NCI-H748 (cell line): ENCODE data around the gene RPAP2.
"Not testable (repeated sequence)": the region's sequence is repeated elsewhere in the genome, so short reads cannot be mapped to it uniquely, and the experiment has no call there.

Experiments used
- DNase-seq: peaks from one replicate; lab custom pipeline; 2025; ENCODE audit not compliant: unreplicated experiment; lab: John Stamatoyannopoulos, UW

RPAP2 gene

DNA sequence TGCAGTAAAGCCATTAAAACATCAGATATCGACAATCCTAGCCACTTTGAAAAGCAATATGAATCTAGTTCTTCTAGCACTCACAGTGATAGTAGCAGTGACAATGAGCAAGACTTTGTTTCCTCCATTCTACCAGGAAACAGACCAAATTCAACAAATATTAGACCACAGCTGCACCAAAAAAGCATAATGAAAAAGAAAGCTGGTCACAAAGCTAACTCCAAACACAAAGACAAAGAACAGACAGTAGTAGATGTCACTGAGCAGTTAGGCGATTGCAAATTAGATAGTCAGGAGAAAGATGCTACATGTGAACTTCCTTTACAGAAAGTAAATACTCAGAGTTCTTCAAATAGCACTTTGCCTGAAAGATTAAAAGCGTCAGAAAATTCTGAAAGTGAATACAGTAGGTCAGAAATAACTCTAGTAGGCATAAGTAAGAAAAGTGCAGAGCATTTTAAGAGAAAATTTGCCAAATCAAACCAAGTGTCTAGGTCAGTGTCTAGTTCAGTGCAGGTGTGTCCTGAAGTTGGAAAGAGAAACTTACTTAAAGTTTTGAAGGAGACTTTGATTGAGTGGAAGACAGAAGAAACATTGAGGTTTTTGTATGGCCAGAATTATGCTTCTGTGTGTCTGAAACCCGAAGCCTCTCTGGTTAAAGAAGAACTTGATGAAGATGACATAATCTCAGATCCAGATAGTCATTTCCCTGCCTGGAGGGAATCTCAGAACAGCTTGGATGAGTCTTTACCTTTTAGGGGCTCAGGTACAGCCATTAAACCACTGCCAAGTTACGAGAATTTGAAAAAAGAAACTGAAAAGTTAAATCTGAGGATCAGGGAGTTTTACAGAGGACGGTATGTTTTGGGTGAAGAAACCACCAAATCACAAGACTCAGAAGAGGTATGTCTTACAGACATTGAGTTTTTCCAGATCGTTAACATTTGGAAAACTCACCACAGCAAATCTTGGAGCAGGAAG is 24.9 kb downstream of the RPAP2 start:
- no peak for DNase-seq

DNA sequence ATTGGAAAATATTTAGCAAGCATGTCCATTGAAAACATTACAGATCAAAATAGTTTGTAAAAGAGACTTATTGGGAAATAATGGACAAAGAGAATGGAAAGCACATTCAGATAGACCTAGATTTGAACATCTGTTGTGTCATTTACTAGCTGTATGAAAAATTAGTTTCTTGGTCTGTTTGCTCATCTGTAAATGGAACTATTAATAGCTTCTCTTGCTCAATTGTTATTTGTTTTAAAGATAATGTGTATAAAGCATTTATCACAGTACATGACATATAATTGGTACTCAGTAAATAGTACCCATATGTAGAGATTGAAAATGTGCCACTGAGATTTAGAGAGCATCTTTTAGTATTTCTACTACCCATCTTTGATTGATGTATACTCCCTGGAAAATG is 25.9 kb downstream of the RPAP2 start:
- DNase-seq = no peak

DNA sequence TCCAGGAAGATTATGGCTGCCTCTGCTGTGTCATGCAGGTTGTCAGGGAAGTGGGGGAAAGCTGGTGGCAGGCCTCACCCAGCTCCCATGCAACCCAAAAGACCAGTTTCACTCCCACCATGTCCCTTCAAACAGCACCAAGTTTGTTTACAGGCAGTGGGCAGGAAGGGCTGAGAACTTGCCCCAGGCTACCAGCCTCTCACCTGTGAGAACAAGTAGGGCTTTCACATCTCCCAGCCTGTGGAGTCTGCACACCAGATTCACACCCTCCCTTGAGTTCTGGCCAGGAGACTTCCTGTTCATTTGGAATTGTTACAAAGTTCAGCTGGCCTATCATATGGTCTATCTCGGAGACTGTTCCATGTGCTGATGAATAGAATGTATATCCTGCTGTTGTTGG is 27.8 kb downstream of the RPAP2 start:
- DNase-seq = no peak

DNA sequence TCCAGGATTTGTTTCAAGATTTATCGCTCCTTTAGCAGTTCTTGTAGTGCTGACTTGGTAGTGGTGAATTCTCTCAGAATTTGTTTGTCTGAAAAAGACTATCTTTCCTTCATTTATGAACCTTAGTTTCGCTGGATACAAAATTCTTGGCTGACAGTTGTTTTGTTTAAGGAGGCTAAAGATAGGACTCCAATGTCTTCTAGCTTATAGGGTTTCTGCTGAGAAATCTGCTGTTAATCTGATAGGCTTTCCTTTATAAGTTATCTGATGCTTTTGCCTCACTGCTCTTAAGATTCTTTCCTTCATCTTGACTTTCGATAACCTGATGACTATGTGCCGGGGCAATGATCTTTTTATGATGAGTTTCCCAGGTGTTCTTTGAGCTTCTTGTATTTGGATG is 28.9 kb downstream of the RPAP2 start:
- no peak for DNase-seq

DNA sequence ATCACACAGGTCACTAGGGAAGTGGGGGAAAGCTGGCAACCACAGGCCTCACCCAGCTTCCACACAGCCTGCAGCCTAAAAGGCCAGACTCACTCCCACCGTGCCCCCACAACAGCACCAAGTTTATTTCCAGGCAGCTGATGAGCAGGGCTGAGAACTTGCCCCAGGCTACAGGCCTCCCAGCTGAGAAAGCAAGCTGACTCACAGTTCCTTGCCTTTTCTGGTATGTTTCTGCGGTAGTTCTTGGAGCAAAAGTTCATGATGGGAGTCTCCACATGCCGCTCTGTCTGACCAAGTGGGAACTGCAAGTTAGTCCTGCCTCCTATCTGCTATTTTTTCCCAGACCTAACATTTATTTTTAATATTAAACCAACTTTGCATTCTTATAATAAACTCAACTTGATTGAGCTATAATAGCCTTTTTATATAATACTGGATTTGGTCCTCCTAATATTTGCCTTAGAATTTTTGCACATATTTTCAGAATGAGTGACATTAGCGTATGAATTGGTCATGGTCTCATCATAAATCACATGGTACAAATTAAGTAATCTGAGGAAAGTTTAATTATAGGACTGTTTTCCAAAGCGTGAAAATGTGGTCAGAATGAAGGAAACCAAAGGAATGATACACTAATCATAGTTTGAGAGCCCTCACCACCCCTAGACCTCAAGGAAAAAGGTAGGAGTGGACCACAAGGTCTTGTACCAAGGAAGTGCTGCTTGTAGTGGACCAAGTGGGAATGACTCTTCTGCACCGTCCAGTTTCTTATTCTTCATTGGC is 30.7 kb downstream of the RPAP2 start:
- DNase-seq = no peak

DNA sequence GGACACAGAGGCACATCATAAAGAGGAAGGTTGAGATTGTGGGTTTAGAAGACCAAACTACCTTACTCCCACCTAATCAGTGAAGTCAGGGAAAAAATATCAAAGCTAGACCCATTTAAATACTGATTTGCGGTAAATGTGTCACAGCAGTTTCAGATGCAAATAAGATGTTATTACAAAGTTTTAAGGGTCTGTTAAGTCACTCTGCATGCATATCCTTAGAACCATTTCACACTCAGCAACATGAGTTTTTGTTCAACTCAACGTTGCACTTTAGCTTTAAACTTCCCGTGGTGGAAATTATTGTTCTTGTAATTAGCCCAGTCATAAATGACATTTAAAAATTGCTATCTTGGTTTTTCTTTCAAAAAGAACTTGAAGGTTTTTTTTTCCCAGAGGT is 34.8 kb downstream of the RPAP2 start:
- no peak for DNase-seq

DNA sequence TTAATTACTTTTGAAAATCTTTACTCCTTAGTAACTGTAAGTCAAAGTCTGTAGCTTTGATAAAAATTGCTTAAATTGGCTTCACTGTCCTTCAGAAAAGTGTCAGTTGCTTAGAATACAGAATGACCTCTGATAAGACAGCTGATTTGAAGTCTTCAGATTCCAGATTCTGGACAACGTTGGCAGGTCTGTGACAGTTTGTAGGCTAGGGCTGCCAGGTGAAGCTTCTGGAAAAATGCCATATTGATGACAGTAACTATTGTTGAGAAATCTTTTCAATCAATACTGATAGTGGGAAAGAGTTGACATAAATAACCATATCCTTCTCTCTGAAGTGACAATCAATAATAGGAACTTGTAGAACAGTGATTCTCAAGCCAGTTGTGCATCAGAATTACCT is 41.3 kb downstream of the RPAP2 start:
- no peak for DNase-seq

DNA sequence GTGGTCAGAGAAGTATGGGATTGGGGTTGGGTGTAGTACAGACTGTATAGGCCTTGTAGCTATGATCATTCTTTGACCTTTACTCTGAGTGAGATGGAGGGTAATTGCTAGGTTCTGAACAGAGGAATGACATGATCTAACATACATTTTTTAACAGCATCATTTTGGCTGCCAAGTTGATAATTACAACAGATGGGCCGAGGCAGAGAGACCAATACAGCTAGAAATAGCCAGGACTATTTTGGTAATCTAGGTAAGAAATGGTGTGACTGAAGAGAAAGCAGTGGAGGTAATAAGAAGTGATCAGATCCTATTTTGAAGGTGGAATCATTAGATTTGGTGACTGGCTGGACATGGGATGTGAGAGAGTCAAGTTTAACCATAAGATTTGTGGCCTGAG is 43.5 kb downstream of the RPAP2 start:
- no peak for DNase-seq

DNA sequence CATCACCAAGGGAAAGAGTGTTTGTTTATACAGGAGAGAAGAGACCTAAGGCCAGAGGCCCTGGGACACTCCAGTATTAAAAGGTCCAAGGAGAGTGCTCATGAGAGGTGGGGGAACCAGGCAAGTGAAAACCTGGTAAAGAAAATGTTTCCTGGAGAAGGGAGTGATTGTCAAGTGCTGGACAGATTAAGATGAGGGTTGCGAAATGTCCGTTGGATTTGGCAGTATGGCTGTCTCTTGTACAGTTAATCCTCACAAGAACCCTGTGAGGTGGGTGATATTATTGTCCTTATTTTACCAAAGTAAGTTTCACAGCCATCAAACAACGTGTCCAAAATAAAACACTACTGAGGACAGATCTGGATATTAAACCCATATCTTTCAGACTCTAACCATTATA is 44.2 kb downstream of the RPAP2 start:
- DNase-seq = no peak

DNA sequence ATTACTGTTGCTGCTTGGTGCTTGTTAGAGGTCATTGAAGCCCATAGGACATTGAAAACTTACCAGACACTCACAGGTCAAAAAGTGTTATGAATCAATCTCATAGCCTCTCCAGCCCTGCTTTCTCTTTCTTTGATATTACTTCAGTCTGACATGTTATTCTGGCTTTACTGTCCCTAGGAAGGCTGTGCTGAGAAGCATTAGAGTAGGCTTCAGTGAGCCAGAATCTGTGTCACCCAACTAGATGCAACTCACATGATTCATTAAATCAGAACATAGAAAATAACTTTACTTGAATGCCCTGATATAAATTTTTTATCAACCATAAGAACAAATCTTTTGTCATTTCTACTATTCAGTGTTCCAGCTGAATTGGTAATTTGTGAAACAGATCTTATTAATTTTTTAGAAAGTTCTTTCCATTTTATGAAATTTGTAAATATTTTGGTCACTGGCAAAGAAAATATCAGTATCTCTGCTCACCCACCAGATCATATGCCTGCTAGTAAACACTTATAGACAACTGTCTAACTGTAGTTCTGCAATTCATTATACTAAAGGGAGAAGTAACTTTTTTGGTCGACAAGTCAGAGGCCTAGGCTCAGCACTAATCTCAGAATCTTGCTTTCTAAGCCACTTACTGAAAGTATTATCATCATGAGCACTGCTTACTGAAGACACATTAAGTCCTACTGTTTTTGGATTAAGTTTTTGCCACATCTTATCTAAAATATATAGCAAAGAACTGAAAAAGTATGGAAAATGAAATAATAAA is 48.2 kb downstream of the RPAP2 start:
- DNase-seq = no peak

DNA sequence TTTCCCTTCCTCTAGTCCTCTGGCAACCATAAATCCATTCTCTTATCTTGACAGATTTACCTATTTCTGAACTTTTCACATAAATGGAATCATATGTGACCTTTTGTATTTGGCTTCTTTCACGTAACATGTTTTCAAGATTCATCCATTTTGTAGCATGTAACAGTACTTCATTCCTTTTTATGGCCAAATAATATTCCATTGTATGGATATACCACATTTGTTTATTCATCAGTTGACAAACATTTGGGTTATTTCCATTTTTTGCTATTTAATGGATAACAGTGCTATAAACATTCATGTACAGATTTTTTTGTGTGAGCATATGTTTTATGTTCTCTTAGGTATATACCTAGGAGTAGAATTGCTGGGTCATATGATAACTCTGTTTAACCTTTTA is 54.0 kb downstream of the RPAP2 start:
- DNase-seq = no peak

DNA sequence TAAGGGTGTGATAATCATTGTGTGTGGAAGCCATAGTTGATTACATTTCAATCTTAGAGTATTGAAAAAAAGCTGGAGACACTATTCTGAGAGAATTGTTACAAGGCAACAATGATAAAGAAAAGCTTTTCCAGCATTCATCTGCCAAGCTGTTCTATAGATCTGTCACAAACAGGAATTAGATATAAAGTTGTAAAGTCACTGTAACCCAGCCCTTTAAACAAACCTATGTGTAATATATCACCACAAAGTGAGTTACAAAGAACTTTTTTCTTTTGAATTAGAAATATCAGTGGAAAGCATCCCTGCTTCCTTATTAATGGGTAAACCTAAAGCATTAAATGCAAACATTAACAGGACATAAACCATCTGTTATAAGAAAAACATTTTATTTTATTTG is 55.4 kb downstream of the RPAP2 start:
- no peak for DNase-seq

DNA sequence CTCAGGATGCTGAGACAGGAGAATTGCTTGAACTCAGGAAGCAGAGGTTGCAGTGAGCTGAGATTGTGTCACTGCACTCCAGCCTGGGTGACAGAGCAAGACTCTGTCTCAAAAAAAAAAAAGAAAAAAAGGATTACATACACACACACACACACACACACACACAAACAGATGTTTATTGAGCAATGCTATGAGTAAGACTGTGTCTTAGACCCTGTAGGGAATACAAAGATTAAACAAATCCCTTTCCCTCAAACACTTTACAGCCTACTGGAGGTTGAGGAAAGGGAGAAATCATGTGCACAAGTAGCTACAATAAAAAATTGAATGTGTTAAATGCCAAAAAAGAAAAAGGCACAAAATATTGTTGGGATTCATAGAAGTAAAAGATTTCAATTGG is 58.1 kb downstream of the RPAP2 start:
- no peak for DNase-seq

DNA sequence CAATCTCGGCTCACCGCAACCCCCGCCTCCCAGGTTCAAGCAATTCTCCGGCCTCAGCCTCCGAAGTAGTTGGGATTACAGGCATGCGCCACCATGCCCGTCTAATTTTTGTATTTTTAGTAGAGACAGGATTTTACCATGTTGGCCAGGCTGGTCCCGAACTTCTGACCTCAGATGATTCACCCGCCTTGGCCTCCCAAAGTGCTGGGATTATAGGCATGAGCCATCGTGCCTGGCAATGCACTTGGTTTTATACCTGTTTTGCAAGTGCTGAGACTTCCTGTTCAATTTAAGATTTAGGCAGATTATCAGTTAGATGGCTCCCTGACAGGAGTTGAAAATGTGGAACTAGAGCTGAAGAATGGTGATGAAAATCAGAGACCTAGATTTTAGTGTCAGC is 60.5 kb downstream of the RPAP2 start:
- DNase-seq = not testable (repeated sequence)

DNA sequence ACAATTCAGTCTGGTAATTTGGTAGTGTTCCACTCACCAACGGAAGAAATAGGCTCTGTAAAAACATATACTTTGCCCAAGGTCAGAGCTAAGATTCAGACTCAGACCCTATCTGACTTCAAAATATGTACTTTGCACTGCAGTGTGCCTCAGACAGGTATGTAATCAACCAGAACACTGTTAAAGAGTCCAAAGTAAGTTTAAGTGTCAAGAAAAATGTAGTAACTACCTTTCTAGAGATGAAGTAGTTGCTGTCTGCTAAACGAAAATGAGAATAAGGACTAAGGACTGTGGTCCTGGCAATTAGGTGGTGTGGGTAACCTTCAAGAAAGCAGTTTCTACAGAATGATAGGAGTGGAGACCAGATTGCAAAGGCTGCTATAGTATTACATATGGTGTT is 61.1 kb downstream of the RPAP2 start:
- DNase-seq = no peak

DNA sequence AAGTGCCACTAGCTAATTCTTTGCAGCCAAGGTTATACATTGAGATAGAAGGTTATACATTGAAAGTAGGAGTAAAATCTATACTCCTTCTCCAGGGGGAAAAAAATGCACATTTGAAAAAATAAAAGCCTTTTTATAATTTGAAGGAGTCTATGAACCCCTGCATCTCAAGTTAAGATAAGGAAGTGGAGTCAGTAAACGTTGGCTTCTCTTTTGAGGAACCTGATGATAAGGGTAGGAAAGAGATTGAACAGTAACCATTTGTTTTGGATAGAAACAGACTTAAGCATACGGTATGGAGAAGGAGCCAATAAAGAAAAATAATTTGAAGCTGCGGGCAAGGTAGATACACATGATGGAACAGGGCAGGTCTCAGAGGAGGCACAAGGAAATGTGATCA is 64.1 kb downstream of the RPAP2 start:
- DNase-seq = no peak

DNA sequence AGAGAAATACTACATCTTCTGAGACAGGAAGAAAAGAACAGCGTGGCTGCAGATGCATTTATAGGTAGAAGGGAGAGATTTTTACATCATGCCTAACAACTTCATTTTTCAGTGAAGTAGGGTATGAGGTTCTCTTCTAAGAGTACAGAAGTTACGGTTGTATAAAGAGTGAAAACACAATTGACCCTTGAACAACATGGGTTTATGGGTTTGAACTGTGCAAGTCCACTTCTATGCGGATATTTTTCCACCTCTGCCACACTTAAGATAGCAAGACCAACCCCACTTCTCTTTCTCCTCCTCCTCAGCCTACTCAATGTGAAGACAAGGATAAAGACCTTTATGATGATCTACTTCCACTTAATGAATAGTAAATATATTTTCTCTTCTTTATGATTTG is 64.5 kb downstream of the RPAP2 start:
- DNase-seq = no peak

DNA sequence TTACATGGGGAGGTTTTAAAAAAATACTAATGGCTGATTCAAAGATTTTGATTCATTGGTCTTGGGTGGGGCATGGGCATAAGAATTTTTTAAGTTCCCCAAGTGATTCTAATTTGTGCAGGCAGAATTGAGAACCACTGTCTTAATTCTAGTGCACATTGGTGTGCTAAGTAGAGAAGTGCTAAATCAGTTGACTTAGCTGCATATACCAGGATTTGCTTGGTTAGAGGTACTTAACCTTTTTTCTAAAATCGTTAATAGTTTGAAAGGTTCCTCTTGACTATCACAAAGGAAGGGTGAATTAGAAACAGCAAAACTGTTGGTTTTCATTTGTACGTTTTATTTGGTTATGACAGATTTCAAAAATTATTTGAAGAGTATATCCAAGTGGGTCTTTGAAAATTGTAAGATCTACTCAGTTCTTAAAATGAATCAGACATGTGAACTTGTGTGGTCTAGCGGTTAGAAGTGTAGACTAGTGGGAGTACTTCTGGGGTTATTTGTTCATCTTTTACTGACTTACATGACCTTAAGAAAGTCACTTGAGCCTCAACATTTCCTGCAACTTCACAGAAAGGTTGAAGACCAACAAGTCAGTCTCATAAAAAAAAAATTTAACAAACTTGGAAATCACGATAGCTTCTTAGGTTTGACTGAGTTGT is 66.7 kb downstream of the RPAP2 start:
- DNase-seq = no peak

DNA sequence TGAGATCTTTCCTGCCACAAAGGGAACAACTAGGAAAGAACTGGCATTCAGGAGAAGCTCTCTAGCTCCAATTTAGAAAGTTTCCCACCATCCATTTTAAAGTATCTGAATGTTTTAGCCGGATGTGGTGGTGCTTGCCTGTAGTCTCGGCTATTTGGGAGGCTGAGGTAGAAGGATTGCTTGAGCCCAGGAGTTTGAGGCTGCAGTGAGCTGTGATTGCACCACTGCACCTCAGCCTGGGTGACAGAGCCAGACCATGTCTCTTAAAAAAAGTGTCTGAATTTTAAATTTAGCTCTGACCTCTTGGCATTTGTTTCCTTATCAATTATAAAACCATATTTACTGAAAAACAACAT is 67.2 kb downstream of the RPAP2 start:
- no peak for DNase-seq

DNA sequence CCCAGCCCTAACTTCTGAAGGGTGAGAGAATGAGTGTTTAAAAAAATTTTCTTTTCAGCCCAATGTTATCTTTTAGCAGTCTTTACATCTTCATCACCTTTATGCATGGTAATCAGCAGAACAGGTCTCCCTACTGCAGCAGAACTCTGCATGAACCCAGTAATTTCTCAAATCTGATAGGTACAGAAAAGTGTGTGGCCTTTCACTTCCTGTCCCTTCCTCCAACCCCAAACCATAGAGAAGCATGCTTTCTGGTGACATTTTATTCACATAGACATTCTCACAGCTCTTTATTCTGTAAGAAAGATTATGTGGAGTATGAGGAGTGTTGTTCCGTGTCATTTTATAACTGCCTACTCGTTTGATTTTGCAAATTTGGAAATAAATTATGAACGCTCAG is 68.6 kb downstream of the RPAP2 start:
- DNase-seq = no peak

DNA sequence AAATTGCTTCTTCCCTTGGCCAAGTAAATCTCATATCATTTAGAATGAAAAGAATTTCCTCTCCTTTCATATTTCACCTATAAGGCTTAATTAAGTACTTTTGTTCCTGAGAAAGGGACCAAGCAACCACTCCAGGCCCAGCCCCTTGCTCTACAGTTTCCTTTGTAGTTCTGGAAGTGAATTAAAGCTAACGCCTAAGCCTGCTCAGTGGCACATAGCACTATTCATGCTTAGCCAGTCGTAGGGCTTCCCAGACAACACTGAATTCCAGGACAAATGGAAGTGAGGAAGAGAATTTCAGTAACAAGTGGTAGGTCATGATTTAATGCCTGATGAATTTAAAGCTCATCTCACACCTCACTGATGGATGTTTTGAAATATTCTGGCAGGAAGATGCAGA is 73.3 kb downstream of the RPAP2 start:
- DNase-seq = no peak
